Measurements from ENCODE around the gene SMIM8. TPM values are rescaled to one million over a fixed set of nuclear protein-coding genes. Genes with fewer than 3 reads are reported as not detected.
A peak's percentile ranks its signal among the peaks of the same experiment; 100 is the strongest.

Gene SMIM8
- total and polyA plus RNA-seq, 10 of the 15 experiments (the other 5 are each of a cell fraction or from before 2014, with no cell fraction given): 6.2 to 45.8 (median 10.4) TPM

GRCh38 chr6:87384038-87384437, 61.6 kb downstream of the SMIM8 start (continued):
- no peak for TF ChIP-seq TARDBP (IDR thresholded peaks at IDR 0.05; ENCODE audit: borderline replicate concordance)
- no peak for TF ChIP-seq CHD1 (IDR thresholded peaks at IDR 0.05; ENCODE audit: low read depth, low read length)

- no peak overlapping the region for H3K4me2 ChIP-seq (ENCODE audit: control insufficient read depth, insufficient read depth)
- no peaks in the 10 kb centered on the region for H3K36me3 ChIP-seq (ENCODE audit: control insufficient read depth in 2 of 2, insufficient read depth in 2 of 2, low read length in 1 of 2)
- no peaks in the 10 kb centered on the region for H3K9me3 ChIP-seq (replicated peaks; ENCODE audit: control insufficient read depth, insufficient read depth, low read length)
- H3K9ac ChIP-seq (ENCODE audit: control insufficient read depth, insufficient read depth, low read length): no peak overlapping the region
- intact Hi-C loops (cut with micrococcal nuclease; ENCODE audit: unreplicated experiment) (no loop called here), in situ Hi-C loops (cut with MboI) (no loop called here)
- H2AFZ ChIP-seq (ENCODE audit: control insufficient read depth, low read depth, low read length): no peak overlapping the region
- ChIA-PET SMC1A (ENCODE audit: uncharacterized antibody, unreplicated experiment) (no interaction called here), CTCF (interaction anchor here (0.6 to 1.1 kb wide), 2 partner anchors 8 to 160 kb away, joined by 3 read pairs; no protein-coding TSS in a partner anchor), RAD21 (ENCODE audit: unreplicated experiment) (no interaction called here), POLR2A (no interaction called here)
- no peaks in the 10 kb centered on the region for H3K4me1 ChIP-seq (ENCODE audit: control insufficient read depth, insufficient read depth, low read length)
- no peaks in the 10 kb centered on the region for H3K79me2 ChIP-seq (ENCODE audit: control insufficient read depth, insufficient read depth, low read length)
- no TSS peak for BruUV-seq (replicated peaks)
- DNase-seq (ENCODE audit: low read depth, low spot score) (no peak), FAIRE-seq (no peak), ATAC-seq (no peak)
- no peak overlapping the region for H3K4me3 ChIP-seq
- WGBS (ENCODE audit: insufficient coverage, insufficient replicate concordance, low lambda C conversion rate, missing lambda C conversion rate): 100% methylated on average over 3 of the region's 3 CpGs
- no peaks in the 10 kb centered on the region for H4K20me1 ChIP-seq (ENCODE audit: control insufficient read depth, insufficient read depth)
- H3K27ac ChIP-seq (ENCODE audit: control insufficient read depth, insufficient read depth): no peak overlapping the region
- TF ChIP-seq BACH1 (IDR thresholded peaks at IDR 0.05; ENCODE audit: borderline replicate concordance) (no peak), ZSCAN29 (IDR thresholded peaks at IDR 0.05) (no peak), IKZF2 (IDR thresholded peaks at IDR 0.05) (no peak), TCF12 (IDR thresholded peaks at IDR 0.05; ENCODE audit: low read depth, low read length) (no peak)
- no peaks in the 10 kb centered on the region for H3K27me3 ChIP-seq (replicated peaks in 1 of 2; ENCODE audit: control insufficient read depth in 2 of 2, insufficient read depth in 2 of 2, low read length in 1 of 2)
These were observed 62.1 kb downstream of the SMIM8 start for GRCh38 chr6:87384449-87384848.

- in situ Hi-C loops (cut with MboI): loop anchor here (5.0 kb wide), 2 partner anchors 254 to 1481 kb away; no protein-coding TSS in a partner anchor
- CTCF ChIA-PET: interaction anchor here (0.7 to 4.5 kb wide), 6 partner anchors 233 to 325 kb away, joined by 3 to 39 read pairs (median 4); no protein-coding TSS in a partner anchor
- POLR2A ChIA-PET: no interaction called here
- no peak for TF ChIP-seq CHD1 (IDR thresholded peaks at IDR 0.05; ENCODE audit: low read depth, low read length)
- TF ChIP-seq EP300 (IDR thresholded peaks at IDR 0.05; ENCODE audit: borderline replicate concordance in 1 of 2, control insufficient read depth in 1 of 2, low read depth in 2 of 2, low read length in 2 of 2): no peak
- TF ChIP-seq ZBTB40 (IDR thresholded peaks at IDR 0.05; ENCODE audit: borderline replicate concordance): no peak
- no peak for TF ChIP-seq MEF2B (IDR thresholded peaks at IDR 0.05; ENCODE audit: partially characterized antibody, poor library complexity, severe bottlenecking)
- TF ChIP-seq LARP7 (IDR thresholded peaks at IDR 0.05): no peak
- peak; percentile 88 for TF ChIP-seq RAD21 (IDR thresholded peaks at IDR 0.05; ENCODE audit: insufficient read depth, low read depth, low read length)
These were observed 68.9 kb downstream of the SMIM8 start for GRCh38 chr6:87391334-87391733.

More at GRCh38 chr6:87391334-87391733, 68.9 kb downstream of the SMIM8 start:
- Histone ChIP-seq H3K9me3 (replicated peaks; ENCODE audit: control insufficient read depth, insufficient read depth, low read length) (no peaks in the 10 kb centered on the region), H2AFZ (ENCODE audit: control insufficient read depth, low read depth, low read length) (no peak overlapping the region), H3K27me3 (replicated peaks in 1 of 2; ENCODE audit: control insufficient read depth in 2 of 2, insufficient read depth in 2 of 2, low read length in 1 of 2) (no peaks in the 10 kb centered on the region), H3K36me3 (ENCODE audit: control insufficient read depth in 2 of 2, insufficient read depth in 2 of 2, low read length in 1 of 2) (no peaks in the 10 kb centered on the region), H3K9ac (ENCODE audit: control insufficient read depth, insufficient read depth, low read length) (no peak overlapping the region), H3K4me3 (no peak overlapping the region), H3K4me2 (ENCODE audit: control insufficient read depth, insufficient read depth) (no peak overlapping the region), H3K79me2 (ENCODE audit: control insufficient read depth, insufficient read depth, low read length) (no peaks in the 10 kb centered on the region), H3K4me1 (ENCODE audit: control insufficient read depth, insufficient read depth, low read length) (no peaks in the 10 kb centered on the region), H4K20me1 (ENCODE audit: control insufficient read depth, insufficient read depth) (no peaks in the 10 kb centered on the region), H3K27ac (ENCODE audit: control insufficient read depth, insufficient read depth) (no peak overlapping the region)
- SMC1A ChIA-PET (ENCODE audit: uncharacterized antibody, unreplicated experiment): interaction anchor here (5.0 kb wide), 1 partner anchor 252 kb away, joined by 27 read pairs; no protein-coding TSS in a partner anchor
- ATAC-seq: peak; percentile 81
- no TSS peak for BruUV-seq (replicated peaks)
- intact Hi-C loops (cut with micrococcal nuclease; ENCODE audit: unreplicated experiment): loop anchor here (1.0 to 5.0 kb wide), 5 partner anchors 252 to 1481 kb away; no protein-coding TSS in a partner anchor
- FAIRE-seq: peak; percentile 57
- DNase-seq (ENCODE audit: low read depth, low spot score): no peak
- WGBS (ENCODE audit: insufficient coverage, insufficient replicate concordance, low lambda C conversion rate, missing lambda C conversion rate): 33% methylated on average over 3 of the region's 3 CpGs
- RAD21 ChIA-PET (ENCODE audit: unreplicated experiment): interaction anchor here (1.0 to 2.2 kb wide), 2 partner anchors 252 to 847 kb away, joined by 3 to 9 read pairs; no protein-coding TSS in a partner anchor

All from GM12878 (cell line).